HUES64 (cell line): ENCODE measurements around the gene ELMOD3.
"Not testable (repeated sequence)": the region's sequence is repeated elsewhere in the genome, so short reads cannot be mapped to it uniquely, and the experiment has no call there.

ENCODE experiments used
- H3K27ac ChIP-seq: 2 replicates; pipeline ENCODE4 v1.7.0; 2013; ENCODE audit warnings: low read depth, low read length, inconsistent platforms
- H3K27me3 ChIP-seq: 2 replicates; pipeline ENCODE4 v1.6.1; 2013; ENCODE audit warnings: mild to moderate bottlenecking, low read length; ENCODE audit not compliant: insufficient read depth
- H3K36me3 ChIP-seq: 2 replicates; pipeline ENCODE4 v1.6.1; 2013; ENCODE audit warnings: mild to moderate bottlenecking, low read length; ENCODE audit not compliant: insufficient read depth
- H3K4me1 ChIP-seq: 2 replicates; pipeline ENCODE4 v1.6.1; 2013; ENCODE audit warnings: mild to moderate bottlenecking, low read length, moderate library complexity; ENCODE audit not compliant: insufficient read depth
- H3K4me3 ChIP-seq: 2 replicates; pipeline ENCODE4 v1.5.1; 2013; ENCODE audit warnings: mild to moderate bottlenecking, low read length, moderate library complexity
- H3K9ac ChIP-seq: 2 replicates; pipeline ENCODE4 v1.6.1; 2013; ENCODE audit warnings: mild to moderate bottlenecking, low read depth, low read length
- H3K9me3 ChIP-seq: 2 replicates; pipeline ENCODE4 v1.6.1; 2013; ENCODE audit warnings: low read depth, low read length; ENCODE audit not compliant: insufficient read depth
- WGBS: fragments of 150-250, 120-280 bp; methylation state at CpG from one replicate; pipeline ENCODE4 v1.1.7; 2013; ENCODE audit warnings: missing lambda C conversion rate; 5-methylcytosine and 5-hydroxymethylcytosine counted together

Gene ELMOD3

DNA sequence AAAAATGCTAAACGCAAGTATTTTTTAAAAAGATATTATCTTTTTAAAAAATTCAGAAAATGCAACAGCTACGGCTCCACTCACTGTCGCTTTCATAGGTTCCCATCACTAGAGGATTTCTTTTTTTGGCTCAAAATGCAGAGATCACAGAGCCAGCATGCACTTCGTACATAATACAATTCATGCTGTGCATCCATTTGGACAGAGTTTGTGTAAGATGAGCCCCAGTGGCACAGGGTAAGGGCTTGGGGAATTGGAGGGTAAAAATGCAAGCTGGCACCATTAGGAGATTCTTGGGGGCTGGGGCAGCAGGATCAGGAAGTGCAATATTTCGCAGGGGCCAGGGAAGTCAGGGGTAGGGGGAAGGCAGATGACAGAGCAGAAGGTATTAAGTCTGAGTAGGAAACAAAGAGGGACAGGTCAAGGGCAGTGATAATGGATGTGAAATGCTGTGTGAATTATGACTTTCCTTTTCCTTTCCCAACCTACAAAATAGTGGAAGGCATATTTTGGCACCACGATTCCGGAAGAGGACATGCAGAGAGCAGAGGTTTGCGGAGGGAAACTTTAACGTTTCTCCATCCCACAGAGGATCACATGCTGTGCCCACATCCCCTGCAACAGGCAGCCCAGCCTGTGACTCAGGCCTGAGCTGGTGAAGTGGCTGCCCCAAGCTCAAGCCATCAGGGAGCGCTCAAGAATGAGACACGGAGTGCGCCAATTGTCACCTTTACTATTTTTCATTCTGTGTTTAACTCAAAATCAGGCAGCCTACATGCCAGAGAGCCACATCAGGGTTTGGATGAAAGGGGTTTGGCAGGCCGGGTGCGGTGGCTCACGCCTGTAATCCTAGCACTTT, 50.9 kb downstream of the ELMOD3 start:
- no peak overlapping the region for H3K9ac ChIP-seq
- no peaks in the 10 kb centered on the region for H3K27me3 ChIP-seq
- peaks cover 25% of the 10 kb centered on the region for H3K4me1 ChIP-seq
- peaks cover 3% of the 10 kb centered on the region; the same call in 1 of the 2 replicates for H3K9me3 ChIP-seq
- no peak overlapping the region for H3K4me3 ChIP-seq
- H3K36me3 ChIP-seq: peaks cover 5% of the 10 kb centered on the region; the same call in 1 of the 2 replicates
- 80% methylated on average over 14 of the region's 15 CpGs for WGBS
- no peak overlapping the region for H3K27ac ChIP-seq

- Histone ChIP-seq H3K4me3 (no peak within 1 kb of the TSS), H3K4me1 (peaks cover 27% of the 10 kb centered on the region)
Observed at GRCh38 chr2:85409845-85410583, 55.4 kb downstream of the ELMOD3 start, which contains the start of gene CAPG. TSS of gene CAPG (minus strand) at chr2:85410366. CDS start at chr2:85402145, 8,221 bp downstream.

DNA sequence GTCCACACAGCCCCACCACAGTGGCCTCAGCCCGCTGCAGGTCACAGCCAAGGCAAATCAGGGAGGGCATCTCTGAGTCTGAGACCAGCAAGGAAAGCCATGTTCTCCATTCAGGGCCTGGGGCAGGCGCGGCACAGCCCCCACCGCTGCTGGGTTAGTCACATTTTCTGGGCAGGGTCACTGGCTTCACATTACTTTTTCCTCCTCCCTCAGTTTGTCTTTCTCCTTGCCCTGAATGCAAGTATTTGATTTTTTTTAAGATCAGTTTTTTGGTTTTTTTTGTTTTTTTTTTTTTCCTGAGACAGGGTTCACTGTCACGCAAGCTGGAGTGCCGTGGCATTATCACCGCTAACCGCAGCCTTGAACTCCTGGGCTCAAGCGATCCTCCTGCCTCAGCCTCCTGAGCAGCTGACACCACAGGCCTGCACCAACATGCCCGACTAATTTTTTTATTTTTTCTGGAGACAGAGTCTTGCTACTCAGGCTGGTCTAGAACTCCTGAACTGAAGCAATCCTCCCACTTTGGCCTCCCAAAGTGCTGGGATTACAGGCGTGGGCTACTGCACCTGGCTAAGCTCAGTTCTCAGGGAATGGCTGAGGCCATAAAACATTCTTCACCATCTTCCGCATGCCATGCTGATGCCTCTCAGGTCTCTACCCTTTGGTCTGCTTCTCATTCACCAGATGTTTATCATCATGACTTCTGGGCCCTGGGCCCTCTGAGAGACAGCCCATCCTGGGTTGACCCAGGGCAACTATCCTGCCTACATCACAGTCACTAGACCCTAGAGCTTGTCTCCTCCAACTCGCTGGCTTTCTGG, 56.2 kb downstream of the ELMOD3 start:
- Histone ChIP-seq H3K27me3 (no peaks in the 10 kb centered on the region), H3K4me1 (peaks cover 22% of the 10 kb centered on the region), H3K4me3 (no peak overlapping the region), H3K9me3 (no peaks in the 10 kb centered on the region), H3K27ac (no peak overlapping the region), H3K9ac (no peak overlapping the region), H3K36me3 (no peaks in the 10 kb centered on the region)
- WGBS: 79% methylated on average over 13 of the region's 13 CpGs

More at GRCh38 chr2:85409845-85410583, 55.4 kb downstream of the ELMOD3 start, which contains the start of gene CAPG:
- H3K27me3 ChIP-seq: no peaks in the 10 kb centered on the region
- no peaks in the 10 kb centered on the region for H3K9me3 ChIP-seq
- H3K36me3 ChIP-seq: no peaks in the 10 kb centered on the region
- no peak within 1 kb of the TSS for H3K27ac ChIP-seq
- WGBS: 51% methylated on average over 12 of the region's 12 CpGs
- no peak within 1 kb of the TSS for H3K9ac ChIP-seq

DNA sequence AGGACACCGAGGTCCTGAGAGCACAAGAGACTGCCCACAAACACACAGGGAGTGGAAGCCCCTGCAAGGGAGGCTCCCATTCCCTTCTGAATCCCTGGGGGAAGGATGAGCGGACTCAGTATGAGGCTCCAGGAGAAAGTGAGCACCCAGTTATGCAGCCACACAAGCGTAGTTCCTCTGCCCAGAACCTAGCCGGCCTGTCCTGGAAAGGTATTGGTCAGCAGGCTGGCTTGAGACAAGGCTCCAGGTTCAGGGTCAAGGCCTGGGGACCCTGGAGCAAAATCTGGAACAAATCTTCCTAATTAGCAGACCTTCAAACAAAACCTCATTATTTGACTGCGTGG, 56.8 kb downstream of the ELMOD3 start:
- Histone ChIP-seq H3K27ac (no peak overlapping the region), H3K4me1 (peaks cover 22% of the 10 kb centered on the region), H3K4me3 (no peak overlapping the region), H3K9ac (no peak overlapping the region), H3K36me3 (no peaks in the 10 kb centered on the region), H3K27me3 (no peaks in the 10 kb centered on the region), H3K9me3 (no peaks in the 10 kb centered on the region)
- over 99% methylated on average over 5 of the region's 5 CpGs for WGBS

DNA sequence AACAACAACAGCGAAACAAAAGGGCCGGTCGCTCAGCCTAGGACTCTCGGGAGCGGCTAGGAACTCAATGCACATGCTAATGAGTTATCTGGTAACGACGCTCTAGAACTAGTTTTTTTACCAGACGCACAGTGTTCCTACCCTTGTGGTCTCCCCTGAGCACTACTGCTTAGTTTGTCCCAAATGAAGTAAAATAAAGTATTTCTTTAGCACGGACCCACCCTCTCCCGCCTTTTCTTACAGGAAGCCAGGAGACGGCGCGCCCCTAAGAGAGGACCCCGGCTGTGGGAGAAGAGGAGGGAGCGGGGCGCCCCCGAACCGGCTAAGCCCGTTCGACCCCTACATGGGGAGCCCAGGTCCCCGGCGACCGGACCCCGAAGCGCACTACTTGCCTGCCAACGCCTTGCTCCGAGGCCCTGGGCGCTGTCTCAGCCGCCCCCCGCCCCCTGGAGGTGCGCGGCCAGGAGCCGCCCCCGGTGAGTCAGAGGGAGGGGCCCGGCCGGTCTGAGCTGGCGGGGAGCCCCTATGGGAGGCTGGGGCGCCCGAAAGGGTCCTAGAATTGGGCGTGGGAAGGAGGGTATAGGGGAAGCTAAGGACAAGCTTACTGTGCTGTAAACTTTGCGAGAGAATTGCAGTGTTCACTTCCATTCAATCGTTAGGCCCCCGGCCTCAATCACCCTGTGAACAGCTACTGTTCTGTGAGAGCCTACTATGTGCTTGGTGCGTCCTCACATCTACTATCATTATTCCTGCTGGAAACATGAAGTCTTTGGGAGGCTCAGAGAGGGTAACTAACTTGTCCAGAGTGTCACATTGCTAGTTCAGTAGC, 59.2 kb downstream of the ELMOD3 start:
- peak overlapping the region; percentile 57 for H3K9ac ChIP-seq
- H3K4me3 ChIP-seq: peak overlapping the region; percentile 72
- 3% methylated on average over 42 of the region's 44 CpGs for WGBS
- no peaks in the 10 kb centered on the region for H3K9me3 ChIP-seq
- H3K36me3 ChIP-seq: no peaks in the 10 kb centered on the region
- H3K4me1 ChIP-seq: peaks cover 22% of the 10 kb centered on the region
- no peaks in the 10 kb centered on the region for H3K27me3 ChIP-seq
- no peak overlapping the region; the same call in 1 of the 2 replicates for H3K27ac ChIP-seq

- H3K4me1 ChIP-seq: peaks cover 22% of the 10 kb centered on the region
- peak overlapping the region; percentile 72; the same call in 1 of the 2 replicates for H3K4me3 ChIP-seq
- H3K9ac ChIP-seq, H3K36me3 ChIP-seq, H3K27ac ChIP-seq, H3K27me3 ChIP-seq, H3K9me3 ChIP-seq: not testable (repeated sequence)
- WGBS: 93% methylated on average over 5 of the region's 5 CpGs
Observed at GRCh38 chr2:85414421-85414759, 59.8 kb downstream of the ELMOD3 start.

- Histone ChIP-seq H3K9me3 (no peaks in the 10 kb centered on the region), H3K9ac (no peak overlapping the region), H3K36me3 (no peaks in the 10 kb centered on the region), H3K27ac (no peak overlapping the region), H3K4me3 (no peak overlapping the region), H3K27me3 (no peaks in the 10 kb centered on the region), H3K4me1 (peaks cover 21% of the 10 kb centered on the region)
- WGBS: 94% methylated on average over 7 of the region's 7 CpGs
Observed at GRCh38 chr2:85414761-85415553, 60.4 kb downstream of the ELMOD3 start.

DNA sequence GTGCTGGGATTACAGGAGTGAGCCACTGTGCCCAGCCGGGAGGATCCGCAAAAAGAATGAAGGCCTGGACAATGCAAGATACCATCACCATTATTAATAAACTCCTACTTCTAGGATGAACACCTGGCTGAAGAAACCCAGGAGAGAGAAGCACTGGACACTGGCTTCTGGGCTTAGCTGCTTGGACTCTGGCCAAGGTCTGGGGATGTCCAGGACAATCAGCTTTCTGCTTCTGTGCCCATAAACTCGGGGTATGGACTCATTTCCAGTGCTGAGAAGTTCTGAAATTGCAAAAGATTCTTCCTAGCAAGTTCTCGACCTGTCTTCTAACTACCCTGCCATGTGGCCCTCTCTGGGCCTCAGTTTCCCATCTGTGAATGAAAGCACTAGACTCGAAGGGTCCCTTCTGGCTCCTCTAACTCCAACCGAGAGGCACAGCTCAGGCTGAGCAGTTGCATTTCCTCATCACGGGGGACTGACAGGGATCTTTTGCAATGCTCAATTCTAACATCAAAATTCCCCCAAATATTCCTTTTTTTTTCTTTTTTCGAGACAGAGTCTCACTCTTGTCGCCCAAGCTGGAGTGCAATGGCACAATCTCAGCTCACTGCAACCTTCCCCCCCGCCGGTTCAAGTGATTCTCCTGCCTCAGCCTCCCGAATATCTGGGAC, 61.5 kb downstream of the ELMOD3 start:
- no peak overlapping the region for H3K27ac ChIP-seq
- no peaks in the 10 kb centered on the region for H3K36me3 ChIP-seq
- H3K4me1 ChIP-seq: peaks cover 15% of the 10 kb centered on the region
- WGBS: 88% methylated on average over 12 of the region's 12 CpGs
- no peak overlapping the region for H3K4me3 ChIP-seq
- H3K9ac ChIP-seq: no peak overlapping the region
- no peaks in the 10 kb centered on the region for H3K27me3 ChIP-seq
- H3K9me3 ChIP-seq: no peaks in the 10 kb centered on the region

DNA sequence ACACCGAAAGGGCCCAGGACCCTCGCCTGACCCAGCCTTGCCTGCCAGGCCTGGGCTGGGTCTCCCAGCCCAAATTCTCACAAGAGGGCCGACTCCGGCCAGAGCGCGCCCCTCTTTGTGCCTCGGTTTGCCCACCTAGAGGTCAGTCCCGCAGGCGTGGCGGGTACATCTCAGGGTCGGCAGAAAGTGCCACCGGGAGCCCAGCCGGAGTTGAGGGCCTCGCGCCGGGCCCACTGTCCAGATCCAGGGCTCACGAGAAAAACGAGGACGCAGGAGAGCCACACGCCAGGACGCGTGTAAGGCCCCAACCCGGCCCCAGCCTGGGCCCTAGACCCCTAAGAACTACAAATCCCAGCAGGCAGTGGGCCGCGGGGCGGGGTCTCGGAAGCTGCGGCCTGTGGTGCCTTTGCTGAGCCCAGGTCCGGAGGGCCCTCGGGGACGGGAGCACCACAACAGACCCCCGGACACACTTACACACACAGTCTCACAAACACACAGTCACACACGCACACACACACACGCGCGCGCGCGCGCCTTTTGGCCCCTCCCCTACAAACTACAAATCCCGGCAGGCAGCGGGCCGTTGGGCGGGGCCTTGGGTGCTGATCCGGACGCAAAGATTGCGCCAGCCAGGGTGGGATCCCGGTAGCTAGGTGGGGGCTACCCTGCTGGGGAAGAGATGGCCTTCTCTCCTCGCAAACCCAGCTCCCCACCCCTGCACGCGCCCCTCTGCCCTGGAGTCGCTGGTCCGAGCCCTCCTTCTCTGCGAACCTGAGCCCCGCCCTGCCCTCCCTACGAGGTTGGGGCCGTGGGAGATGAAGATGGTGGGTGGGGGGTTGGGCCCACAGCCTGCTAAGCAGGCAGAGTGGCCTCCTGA, 63.8 kb downstream of the ELMOD3 start, which contains the start of gene SH2D6:
Gene SH2D6 (plus strand): TSS at position 583 of the 877 bp plus-strand sequence. CDS start 10,752 bp downstream, outside the sequence.
- Histone ChIP-seq H3K36me3 (no peaks in the 10 kb centered on the region), H3K4me1 (peaks cover 15% of the 10 kb centered on the region), H3K27me3 (no peaks in the 10 kb centered on the region), H3K9me3 (no peaks in the 10 kb centered on the region), H3K9ac (peak within 1 kb of the TSS; percentile 89), H3K27ac (peak within 1 kb of the TSS; percentile 92), H3K4me3 (peak within 1 kb of the TSS; percentile 86)
- WGBS: 21% methylated on average over 56 of the region's 57 CpGs
